ENCODE results near the gene SGPP2. TPM values are rescaled to one million over a fixed set of nuclear protein-coding genes. Genes with fewer than 3 reads are reported as not detected.

Gene SGPP2
- total RNA-seq, 2 experiments from 2014 or later, result 1.7 TPM

- no peaks in the 10 kb centered on the region for H3K9me3 Mint-ChIP-seq
- H3K4me1 Mint-ChIP-seq (ENCODE audit: low read depth), result no peaks in the 10 kb centered on the region
- no peak for TF ChIP-seq CTCF (IDR thresholded peaks at IDR 0.05)
- H3K36me3 Mint-ChIP-seq (ENCODE audit: low read depth), result no peaks in the 10 kb centered on the region
- DNase-seq, result no peak
- H3K27ac Mint-ChIP-seq, result no peak overlapping the region
- ChIA-PET POLR2A (no interaction called here), CTCF (no interaction called here)
- Histone ChIP-seq H3K4me3 (ENCODE audit: low read length) (no peak overlapping the region), H3K27me3 (ENCODE audit: control insufficient read depth in 1 of 2, insufficient read depth in 2 of 2, low read length in 2 of 2) (no peaks in the 10 kb centered on the region), H3K27ac (ENCODE audit: low read depth in 1 of 2, low read length in 2 of 2) (no peak overlapping the region), H3K36me3 (ENCODE audit: insufficient read depth, low read length) (peaks cover 4% of the 10 kb centered on the region), H3K9me3 (ENCODE audit: control insufficient read depth in 1 of 2, insufficient read depth in 1 of 2, low read length in 2 of 2) (peaks cover 0 to 4% of the 10 kb centered on the region in 2 experiments), H3K4me1 (ENCODE audit: insufficient read depth, low read length) (no peaks in the 10 kb centered on the region)
- no peak for ATAC-seq (ENCODE audit: poor library complexity)
- intact Hi-C loops (cut with DNase I, micrococcal nuclease), result no loop called here
- H3K27me3 Mint-ChIP-seq, result no peaks in the 10 kb centered on the region
- H3K4me3 Mint-ChIP-seq, result no peak overlapping the region
Measured at GRCh38 chr2:222526480-222527277, 102.3 kb downstream of the SGPP2 start.

- no peaks in the 10 kb centered on the region for H3K9me3 Mint-ChIP-seq
Measured at GRCh38 chr2:222532315-222532714, 108.0 kb downstream of the SGPP2 start.

GRCh38 chr2:222535477-222535876 lies 111.1 kb downstream of the SGPP2 start:
- intact Hi-C loops (cut with DNase I, micrococcal nuclease), result no loop called here
- no peaks in the 10 kb centered on the region for H3K36me3 ChIP-seq (ENCODE audit: insufficient read depth, low read length)
- no peaks in the 10 kb centered on the region for H3K27me3 ChIP-seq (ENCODE audit: control insufficient read depth in 1 of 2, insufficient read depth in 2 of 2, low read length in 2 of 2)
- no peak overlapping the region for H3K27ac ChIP-seq (ENCODE audit: low read depth in 1 of 2, low read length in 2 of 2)
- POLR2A ChIA-PET, result no interaction called here
- H3K4me1 Mint-ChIP-seq (ENCODE audit: low read depth), result no peaks in the 10 kb centered on the region
- H3K27me3 Mint-ChIP-seq, result no peaks in the 10 kb centered on the region
- no peaks in the 10 kb centered on the region for H3K4me1 ChIP-seq (ENCODE audit: insufficient read depth, low read length)
- H3K9me3 Mint-ChIP-seq, result no peaks in the 10 kb centered on the region
- CTCF ChIA-PET, result no interaction called here
- no peak for ATAC-seq (ENCODE audit: poor library complexity)
- H3K9me3 ChIP-seq (ENCODE audit: control insufficient read depth in 1 of 2, insufficient read depth in 1 of 2, low read length in 2 of 2), result no peaks in the 10 kb centered on the region
- DNase-seq, result no peak
- no peak overlapping the region for H3K27ac Mint-ChIP-seq
- no peak overlapping the region for H3K4me3 Mint-ChIP-seq
- H3K36me3 Mint-ChIP-seq (ENCODE audit: low read depth), result no peaks in the 10 kb centered on the region
- no peak overlapping the region for H3K4me3 ChIP-seq (ENCODE audit: low read length)
- TF ChIP-seq CTCF (IDR thresholded peaks at IDR 0.05), result no peak

More at GRCh38 chr2:222532315-222532714, 108.0 kb downstream of the SGPP2 start:
- no peak overlapping the region for H3K4me3 Mint-ChIP-seq
- Histone ChIP-seq H3K4me3 (ENCODE audit: low read length) (no peak overlapping the region), H3K4me1 (ENCODE audit: insufficient read depth, low read length) (no peaks in the 10 kb centered on the region), H3K27ac (ENCODE audit: low read depth in 1 of 2, low read length in 2 of 2) (no peak overlapping the region), H3K9me3 (ENCODE audit: control insufficient read depth in 1 of 2, insufficient read depth in 1 of 2, low read length in 2 of 2) (no peaks in the 10 kb centered on the region), H3K27me3 (ENCODE audit: control insufficient read depth in 1 of 2, insufficient read depth in 2 of 2, low read length in 2 of 2) (no peaks in the 10 kb centered on the region), H3K36me3 (ENCODE audit: insufficient read depth, low read length) (no peaks in the 10 kb centered on the region)
- CTCF ChIA-PET, result no interaction called here
- intact Hi-C loops (cut with DNase I, micrococcal nuclease), result no loop called here
- POLR2A ChIA-PET, result no interaction called here
- no peak overlapping the region for H3K27ac Mint-ChIP-seq
- H3K4me1 Mint-ChIP-seq (ENCODE audit: low read depth), result no peaks in the 10 kb centered on the region
- no peak for ATAC-seq (ENCODE audit: poor library complexity)
- DNase-seq, result no peak
- no peaks in the 10 kb centered on the region for H3K27me3 Mint-ChIP-seq
- TF ChIP-seq CTCF (IDR thresholded peaks at IDR 0.05), result no peak
- H3K36me3 Mint-ChIP-seq (ENCODE audit: low read depth), result no peaks in the 10 kb centered on the region
